ENCODE measurements around the gene PLPPR3. TPM values are rescaled to one million over a fixed set of nuclear protein-coding genes. Genes with fewer than 3 reads are reported as not detected.
A peak's percentile ranks its signal among the peaks of the same experiment; 100 is the strongest.

Gene PLPPR3
- total and polyA plus RNA-seq, 9 of the 15 experiments (the other 6 are each of a cell fraction or from before 2014, with no cell fraction given): 0.01 to 48.2 (median 8.6) TPM

GRCh38 chr19:867855-868457 is 46.2 kb upstream of the PLPPR3 start (continued):
- TF ChIP-seq CEBPZ (IDR thresholded peaks at IDR 0.05; ENCODE audit: borderline replicate concordance, low read depth, low read length) (no peak), ZBTB17 (CRISPR knock-in tag; IDR thresholded peaks at IDR 0.05) (no peak), ZFPM2 (CRISPR knock-in tag; IDR thresholded peaks at IDR 0.05) (no peak), PHF20 (IDR thresholded peaks at IDR 0.05; ENCODE audit: partially characterized antibody) (no peak), YBX1 (IDR thresholded peaks at IDR 0.05) (no peak), ZBTB33 (CRISPR knock-in tag; IDR thresholded peaks at IDR 0.05) (peak; percentile 87), ATF3 (IDR thresholded peaks at IDR 0.05) (no peak), ATF3 (CRISPR knock-in tag; conservative IDR thresholded peaks at IDR 0.05) (no peak), HNRNPLL (IDR thresholded peaks at IDR 0.05; ENCODE audit: low read depth, low read length, poor library complexity, severe bottlenecking) (no peak), FIP1L1 (IDR thresholded peaks at IDR 0.05; ENCODE audit: low read depth, low read length, poor library complexity, severe bottlenecking) (peak; percentile 91), LCOR (CRISPR knock-in tag; IDR thresholded peaks at IDR 0.05) (no peak), CAMTA2 (CRISPR knock-in tag; conservative IDR thresholded peaks at IDR 0.05) (no peak), RAD21 (CRISPR knock-in tag; conservative IDR thresholded peaks at IDR 0.05 in 1 of 2, IDR thresholded peaks at IDR 0.05 in 1 of 2) (no peak), PML (IDR thresholded peaks at IDR 0.05; ENCODE audit: low read length) (no peak), STAT5A (IDR thresholded peaks at IDR 0.05; ENCODE audit: borderline replicate concordance, low read length) (no peak), RBM14 (IDR thresholded peaks at IDR 0.05; ENCODE audit: borderline replicate concordance, insufficient read depth, low read depth, low read length) (0 out of 2 replicates have a peak, but pooled peaks have one; percentile 70), ZBTB12 (CRISPR knock-in tag; IDR thresholded peaks at IDR 0.05) (no peak), ZNF696 (CRISPR knock-in tag; conservative IDR thresholded peaks at IDR 0.05) (no peak), SRF (CRISPR knock-in tag; IDR thresholded peaks at IDR 0.05) (no peak), ZNF239 (CRISPR knock-in tag; IDR thresholded peaks at IDR 0.05) (no peak)

All from K562 (cell line).